HG03066 (cell line): ENCODE measurements around the gene MEIS1.

Source experiments
- ATAC-seq: cut with Tn5 transposase; IDR thresholded peaks from one replicate; pipeline ENCODE4 v1.9.1; 2021; ENCODE audit warnings: low read depth; ENCODE audit not compliant: unreplicated experiment

Gene MEIS1

DNA sequence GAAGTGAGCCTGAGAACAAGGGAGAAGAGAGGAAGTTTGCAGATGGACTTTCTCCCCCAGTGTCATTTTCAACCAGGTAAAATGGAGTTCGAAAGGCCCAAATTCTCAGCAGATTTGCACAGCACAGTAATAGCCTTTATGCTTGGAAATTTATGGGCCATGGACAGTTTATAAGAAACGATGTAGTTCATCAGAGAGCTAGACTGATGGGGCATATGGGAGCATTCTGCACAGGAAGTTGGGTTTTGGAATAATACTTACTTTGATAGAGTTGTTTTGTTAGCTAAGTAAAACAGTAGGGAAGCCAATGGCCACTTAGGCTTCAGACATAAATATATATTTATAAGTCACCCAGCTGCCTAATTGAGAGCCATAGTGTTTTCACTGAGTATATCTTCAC is 169.4 kb downstream of the MEIS1 start:
- no peak for ATAC-seq

DNA sequence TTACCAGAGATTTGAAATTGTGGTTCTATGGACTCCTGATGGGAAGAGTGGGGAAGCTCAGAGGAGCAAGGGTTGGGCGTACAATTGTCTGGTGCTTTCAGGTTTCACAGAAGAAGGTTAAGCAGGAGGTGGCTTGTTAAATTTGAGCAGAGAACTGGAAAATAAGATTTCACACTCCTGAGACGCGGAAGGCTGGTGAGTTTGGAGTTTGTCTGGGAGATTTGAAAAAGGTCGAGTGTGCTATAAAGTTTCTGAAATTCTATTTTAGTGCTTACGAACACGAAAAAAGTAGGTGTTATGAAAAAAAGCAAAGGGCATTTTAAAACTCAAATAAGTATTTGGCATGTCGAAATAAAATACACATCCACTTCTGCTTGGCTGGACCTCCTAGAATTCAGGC is 170.1 kb downstream of the MEIS1 start:
- ATAC-seq: no peak

DNA sequence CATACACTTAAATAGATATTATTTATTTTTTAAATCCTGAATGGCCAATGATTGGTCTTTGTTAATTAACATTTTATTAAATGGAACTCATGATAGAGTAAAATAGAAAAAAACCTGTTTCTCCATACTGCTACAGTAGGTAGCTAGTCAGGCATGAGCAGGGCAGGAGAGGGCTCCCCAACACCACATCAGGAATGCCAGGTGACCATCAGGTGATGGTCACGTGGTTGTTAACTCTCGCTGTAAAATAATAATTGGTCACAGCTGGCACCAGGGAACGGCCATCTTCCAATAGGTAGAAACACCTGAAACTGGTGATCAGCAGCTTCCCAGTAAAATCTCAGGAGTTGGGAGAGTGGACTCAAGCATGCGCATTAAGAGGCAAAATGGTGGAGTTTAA is 172.2 kb downstream of the MEIS1 start:
- no peak for ATAC-seq
